Neural progenitor cell (in vitro differentiated cells): ENCODE data around the gene DPYD. TPM values are rescaled to one million over a fixed set of nuclear protein-coding genes. Genes with fewer than 3 reads are reported as not detected.

ENCODE experiments used
- DNase-seq: peaks from one replicate; pipeline ENCODE4 v3.0.0-alpha.2; 2016; ENCODE audit warnings: low spot score
- H2AFZ ChIP-seq: fragments of 200-600 bp; sonication (generic); replicated peaks from 2 replicates; pipeline ENCODE4 v1.6.1; 2016; ENCODE audit warnings: antibody characterized with exemption
- H3F3A ChIP-seq: fragments of 200-600 bp; sonication (generic); 2 replicates; pipeline ENCODE4 v1.6.1; 2016; ENCODE audit warnings: antibody characterized with exemption, low read depth
- H3K27ac ChIP-seq: fragments of 200-600 bp; sonication (generic); 2 replicates; pipeline ENCODE4 v1.5.1; 2016; ENCODE audit warnings: mild to moderate bottlenecking
- H3K27me3 ChIP-seq: fragments of 200-600 bp; sonication (generic); 2 replicates; pipeline ENCODE4 v1.6.1; 2016; ENCODE audit warnings: mild to moderate bottlenecking, moderate library complexity
- H3K36me3 ChIP-seq: fragments of 200-600 bp; sonication (generic); 2 replicates; pipeline ENCODE4 v1.5.1; 2016
- H3K4me1 ChIP-seq: fragments of 200-600 bp; sonication (generic); 2 replicates; pipeline ENCODE4 v1.6.1; 2016; ENCODE audit warnings: mixed run types
- H3K4me2 ChIP-seq: fragments of 200-600 bp; sonication (generic); 2 replicates; pipeline ENCODE4 v1.6.1; 2016
- H3K4me3 ChIP-seq: fragments of 200-600 bp; sonication (generic); 2 replicates; pipeline ENCODE4 v1.5.1; 2016
- H3K79me2 ChIP-seq: fragments of 200-600 bp; sonication (generic); 2 replicates; pipeline ENCODE4 v1.6.1; 2016; ENCODE audit warnings: low read depth
- H3K9ac ChIP-seq: fragments of 200-600 bp; sonication (generic); 2 replicates; pipeline ENCODE4 v1.6.1; 2016
- H3K9me3 ChIP-seq: fragments of 200-600 bp; sonication (generic); 2 replicates; pipeline ENCODE4 v1.5.1; 2016; ENCODE audit warnings: low read depth
- H4K20me1 ChIP-seq: fragments of 200-600 bp; sonication (generic); 2 replicates; pipeline ENCODE4 v1.6.1; 2016; ENCODE audit warnings: low read depth
- H3K27ac Mint-ChIP-seq: 3 replicates; pipeline ENCODE4 v1.8.0; 2021; ENCODE audit warnings: mixed read lengths
- H3K27me3 Mint-ChIP-seq: 2 replicates; pipeline ENCODE4 v1.8.0; 2022; ENCODE audit warnings: low read depth, mild to moderate bottlenecking, inconsistent platforms, moderate library complexity, mixed read lengths; ENCODE audit not compliant: insufficient read depth
- H3K36me3 Mint-ChIP-seq: 3 replicates; pipeline ENCODE4 v1.8.0; 2021; ENCODE audit warnings: mixed read lengths
- H3K4me1 Mint-ChIP-seq: 3 replicates; pipeline ENCODE4 v1.8.0; 2021; ENCODE audit warnings: mixed read lengths
- H3K4me3 Mint-ChIP-seq: 3 replicates; pipeline ENCODE4 v1.8.0; 2021; ENCODE audit warnings: mild to moderate bottlenecking, moderate library complexity, mixed read lengths
- H3K9me3 Mint-ChIP-seq: 3 replicates; pipeline ENCODE4 v1.8.0; 2020; ENCODE audit warnings: mixed read lengths
- EZH2 ChIP-seq: fragments of 200-600 bp; sonication (generic); IDR thresholded peaks from 2 replicates; pipeline ENCODE4 v1.6.1; 2017; ENCODE audit warnings: antibody characterized with exemption, mild to moderate bottlenecking, moderate library complexity
- EZH2phosphoT487 ChIP-seq: fragments of 200-600 bp; sonication (generic); IDR thresholded peaks from 2 replicates; pipeline ENCODE4 v1.6.1; 2017; ENCODE audit warnings: antibody characterized with exemption
- total RNA-seq: library from RNA; depleted of rRNA; stranded (reverse); fragments of >200 nt; gene quantifications from 2 replicates; pipeline ENCODE4 v1.2.3, GENCODE V29; 2015; ENCODE audit warnings: low replicate concordance
- TF ChIP-seq, protein P1 (sequence below): fragments of 200-600 bp; sonication (generic); IDR thresholded peaks from 2 replicates; pipeline ENCODE4 v1.5.1; 2017; ENCODE audit warnings: antibody characterized with exemption, mild to moderate bottlenecking

DPYD gene
- total RNA-seq, 1 donor from 2014 or later: 0.43 TPM

DNA sequence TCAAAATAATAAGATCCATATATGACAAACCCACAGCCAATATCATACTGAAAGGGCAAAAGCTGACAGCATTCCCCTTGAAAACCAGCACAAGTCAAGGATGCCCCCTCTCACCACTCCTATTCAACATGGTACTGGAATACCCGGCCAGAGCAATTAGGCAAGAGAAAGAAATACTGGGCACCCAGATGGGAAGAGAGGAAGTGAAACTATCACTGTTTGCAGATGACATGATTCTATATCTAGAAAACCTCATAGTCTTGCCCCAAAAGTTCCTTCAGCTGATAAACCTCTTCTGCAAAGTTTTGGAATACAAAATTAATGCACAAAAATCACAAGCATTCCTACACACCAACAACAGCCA, 756.6 kb downstream of the DPYD start:
- H3K4me3 ChIP-seq: no peak overlapping the region
- H3K4me1 ChIP-seq: no peaks in the 10 kb centered on the region
- Mint-ChIP-seq H3K36me3 (no peaks in the 10 kb centered on the region), H3K27me3 (no peaks in the 10 kb centered on the region), H3K4me1 (no peaks in the 10 kb centered on the region), H3K4me3 (no peak overlapping the region), H3K9me3 (peaks cover 13% of the 10 kb centered on the region), H3K27ac (no peak overlapping the region)
- H3F3A ChIP-seq: no peaks in the 10 kb centered on the region
- H3K79me2 ChIP-seq: no peaks in the 10 kb centered on the region
- no peaks in the 10 kb centered on the region for H3K9me3 ChIP-seq
- no peaks in the 10 kb centered on the region for H3K27me3 ChIP-seq
- no peak overlapping the region for H3K4me2 ChIP-seq
- H3K9ac ChIP-seq: no peak overlapping the region
- DNase-seq: no peak
- no peaks in the 10 kb centered on the region for H3K36me3 ChIP-seq
- TF ChIP-seq EZH2 (no peak), EZH2phosphoT487 (no peak)
- TF ChIP-seq, protein P1, sequence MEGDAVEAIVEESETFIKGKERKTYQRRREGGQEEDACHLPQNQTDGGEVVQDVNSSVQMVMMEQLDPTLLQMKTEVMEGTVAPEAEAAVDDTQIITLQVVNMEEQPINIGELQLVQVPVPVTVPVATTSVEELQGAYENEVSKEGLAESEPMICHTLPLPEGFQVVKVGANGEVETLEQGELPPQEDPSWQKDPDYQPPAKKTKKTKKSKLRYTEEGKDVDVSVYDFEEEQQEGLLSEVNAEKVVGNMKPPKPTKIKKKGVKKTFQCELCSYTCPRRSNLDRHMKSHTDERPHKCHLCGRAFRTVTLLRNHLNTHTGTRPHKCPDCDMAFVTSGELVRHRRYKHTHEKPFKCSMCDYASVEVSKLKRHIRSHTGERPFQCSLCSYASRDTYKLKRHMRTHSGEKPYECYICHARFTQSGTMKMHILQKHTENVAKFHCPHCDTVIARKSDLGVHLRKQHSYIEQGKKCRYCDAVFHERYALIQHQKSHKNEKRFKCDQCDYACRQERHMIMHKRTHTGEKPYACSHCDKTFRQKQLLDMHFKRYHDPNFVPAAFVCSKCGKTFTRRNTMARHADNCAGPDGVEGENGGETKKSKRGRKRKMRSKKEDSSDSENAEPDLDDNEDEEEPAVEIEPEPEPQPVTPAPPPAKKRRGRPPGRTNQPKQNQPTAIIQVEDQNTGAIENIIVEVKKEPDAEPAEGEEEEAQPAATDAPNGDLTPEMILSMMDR: no peak
- H4K20me1 ChIP-seq: no peaks in the 10 kb centered on the region
- H2AFZ ChIP-seq: no peak overlapping the region
- no peak overlapping the region for H3K27ac ChIP-seq

DNA sequence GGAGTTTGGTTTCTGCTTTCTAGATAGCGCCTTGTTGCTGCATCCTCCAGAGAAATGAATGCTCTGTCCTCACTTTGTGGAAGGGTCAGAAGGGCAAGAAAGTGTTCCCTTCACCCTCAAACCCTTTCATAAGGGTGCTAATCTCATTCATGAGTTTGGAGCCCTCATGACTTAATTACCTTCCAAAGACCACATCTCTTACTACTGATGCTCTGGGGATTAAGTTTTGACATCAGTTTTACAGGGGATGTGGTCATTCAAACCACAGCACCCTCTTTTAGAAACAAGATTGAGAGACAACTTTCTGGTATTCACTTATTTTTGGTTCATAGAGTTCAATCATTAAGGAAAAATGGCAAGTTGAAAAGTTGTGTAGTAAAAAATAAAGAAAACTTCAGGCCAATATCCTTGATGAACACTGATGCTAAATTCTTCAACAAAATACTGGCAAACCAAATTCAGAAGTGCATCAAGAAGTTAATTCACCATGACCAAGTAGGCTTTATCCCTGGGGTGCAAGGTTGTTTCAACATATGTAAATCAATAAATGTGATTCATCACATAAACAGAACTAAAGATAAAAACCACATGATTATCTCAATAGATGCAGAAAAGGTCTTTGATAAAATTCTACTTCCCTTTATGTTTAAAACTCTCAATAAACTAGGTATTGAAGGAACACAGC, 757.1 kb downstream of the DPYD start:
- Histone ChIP-seq H3K27me3 (no peaks in the 10 kb centered on the region), H3K4me1 (no peaks in the 10 kb centered on the region), H3K4me3 (no peak overlapping the region), H3K27ac (no peak overlapping the region), H3K9me3 (no peaks in the 10 kb centered on the region), H3F3A (no peaks in the 10 kb centered on the region), H3K9ac (no peak overlapping the region), H4K20me1 (no peaks in the 10 kb centered on the region), H3K36me3 (no peaks in the 10 kb centered on the region), H3K4me2 (no peak overlapping the region), H2AFZ (no peak overlapping the region), H3K79me2 (no peaks in the 10 kb centered on the region)
- Mint-ChIP-seq H3K4me1 (no peaks in the 10 kb centered on the region), H3K27ac (no peak overlapping the region), H3K27me3 (no peaks in the 10 kb centered on the region), H3K9me3 (peaks cover 13% of the 10 kb centered on the region), H3K36me3 (no peaks in the 10 kb centered on the region), H3K4me3 (no peak overlapping the region)
- no peak for DNase-seq
- TF ChIP-seq EZH2phosphoT487 (no peak), EZH2 (no peak)
- TF ChIP-seq, protein P1: no peak

DNA sequence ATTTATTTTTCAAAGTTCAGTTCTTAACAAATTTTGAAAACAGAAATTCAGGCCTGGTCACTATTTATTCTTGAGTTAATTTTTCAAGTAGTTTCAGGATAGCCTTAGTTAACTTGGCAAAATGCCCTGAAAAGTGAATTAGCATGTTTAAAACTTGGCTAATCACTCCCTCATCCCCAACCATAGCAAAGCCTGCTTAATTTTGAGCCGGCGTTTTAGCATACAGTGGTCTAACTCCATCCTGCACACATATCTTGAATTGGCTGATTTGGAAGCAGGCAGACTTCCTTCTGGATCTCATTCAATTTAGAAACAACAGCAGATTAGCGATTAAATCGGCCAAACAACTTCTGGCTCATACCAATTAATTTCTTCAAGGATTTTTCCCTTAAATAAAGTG, 760.0 kb downstream of the DPYD start:
- Mint-ChIP-seq H3K9me3 (peaks cover 13% of the 10 kb centered on the region), H3K36me3 (no peaks in the 10 kb centered on the region), H3K4me1 (peaks cover 5% of the 10 kb centered on the region), H3K4me3 (no peak overlapping the region), H3K27me3 (no peaks in the 10 kb centered on the region), H3K27ac (no peak overlapping the region)
- Histone ChIP-seq H2AFZ (no peak overlapping the region), H3K4me1 (no peaks in the 10 kb centered on the region), H3F3A (no peaks in the 10 kb centered on the region), H3K4me2 (no peak overlapping the region), H3K79me2 (no peaks in the 10 kb centered on the region), H3K27me3 (no peaks in the 10 kb centered on the region), H3K27ac (no peak overlapping the region), H4K20me1 (no peaks in the 10 kb centered on the region), H3K4me3 (no peak overlapping the region), H3K36me3 (no peaks in the 10 kb centered on the region), H3K9me3 (no peaks in the 10 kb centered on the region), H3K9ac (no peak overlapping the region)
- DNase-seq: no peak
- TF ChIP-seq EZH2 (no peak), EZH2phosphoT487 (no peak)
- TF ChIP-seq, protein P1: no peak
